NT2/D1 (cell line): ENCODE data around the gene FLYWCH1.

Experiments
- SUZ12 ChIP-seq: IDR thresholded peaks from 2 replicates; pipeline ENCODE4 v1.6.1; 2011; ENCODE audit not compliant: insufficient read length, insufficient read depth; ENCODE audit errors: extremely low read depth
- ZNF274 ChIP-seq: IDR thresholded peaks from 2 replicates; pipeline ENCODE4 v1.6.1; 2011; ENCODE audit warnings: mild to moderate bottlenecking, low read depth, low read length

GRCh38 chr16:2912330-2913199, 834 bp downstream of the FLYWCH1 start:
- TF ChIP-seq SUZ12, result no peak
- TF ChIP-seq ZNF274, result no peak
